GM18505 (cell line): ENCODE measurements around the gene FOSL1.
A peak's percentile ranks its signal among the peaks of the same experiment; 100 is the strongest.

Experiments used
- ATAC-seq: cut with Tn5 transposase; IDR thresholded peaks from one replicate; pipeline ENCODE4 v1.9.1; 2021; ENCODE audit not compliant: unreplicated experiment
- POLR2A ChIP-seq: IDR thresholded peaks from 4 replicates; pipeline ENCODE4 v1.6.1; 2011; ENCODE audit warnings: borderline replicate concordance; ENCODE audit not compliant: insufficient read depth, insufficient read length; ENCODE audit errors: extremely low read depth

FOSL1 gene

GRCh38 chr11:65864706-65865471, 35.3 kb downstream of the FOSL1 start:
- TF ChIP-seq POLR2A = no peak
- no peak for ATAC-seq

DNA sequence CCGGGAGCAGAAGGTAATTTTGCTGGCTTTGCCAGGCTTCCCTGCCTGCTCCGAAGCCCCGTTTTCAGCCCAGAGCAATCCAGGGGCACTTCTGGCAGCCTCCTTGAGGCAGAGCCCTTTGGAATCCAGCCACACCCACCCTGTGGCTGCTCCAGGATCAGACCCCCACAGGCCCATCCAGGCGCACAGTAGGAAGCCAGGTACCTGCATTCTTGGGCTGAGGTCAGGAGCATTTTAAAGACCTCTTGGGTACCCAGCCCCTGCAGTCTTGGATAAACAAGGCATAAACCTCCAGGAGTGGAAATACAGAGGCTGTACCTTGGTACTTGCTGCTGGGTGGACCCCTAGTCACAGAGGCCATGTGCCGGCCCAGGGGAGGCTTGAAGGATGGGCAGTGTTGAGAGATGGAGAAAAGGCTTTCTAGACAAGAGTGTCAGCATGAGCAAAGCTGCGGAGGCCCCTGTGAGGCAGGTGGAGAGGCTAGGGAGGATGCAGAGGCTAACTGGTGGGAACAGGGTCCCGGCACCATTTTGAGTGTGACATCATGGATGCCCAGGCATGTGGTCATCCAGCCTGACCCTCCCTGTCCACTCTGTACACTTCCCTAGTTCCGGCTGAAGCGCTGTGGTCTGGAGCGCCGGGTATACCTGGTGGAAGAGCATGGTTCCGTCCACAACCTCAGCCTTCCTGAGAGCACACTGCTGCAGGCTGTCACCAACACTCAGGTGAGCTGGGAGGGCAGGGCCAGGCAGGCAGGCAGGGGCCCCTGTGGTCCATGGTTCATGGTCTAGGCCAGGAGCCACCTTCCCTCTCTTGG, 36.1 kb downstream of the FOSL1 start:
- no peak for ATAC-seq
- peak; percentile 7 for TF ChIP-seq POLR2A

- no peak for ATAC-seq
- no peak for TF ChIP-seq POLR2A
Observed at GRCh38 chr11:65862941-65863888, 37.0 kb downstream of the FOSL1 start.

- no peak for ATAC-seq
- TF ChIP-seq POLR2A = no peak
Observed at GRCh38 chr11:65862191-65862735, 37.9 kb downstream of the FOSL1 start.

DNA sequence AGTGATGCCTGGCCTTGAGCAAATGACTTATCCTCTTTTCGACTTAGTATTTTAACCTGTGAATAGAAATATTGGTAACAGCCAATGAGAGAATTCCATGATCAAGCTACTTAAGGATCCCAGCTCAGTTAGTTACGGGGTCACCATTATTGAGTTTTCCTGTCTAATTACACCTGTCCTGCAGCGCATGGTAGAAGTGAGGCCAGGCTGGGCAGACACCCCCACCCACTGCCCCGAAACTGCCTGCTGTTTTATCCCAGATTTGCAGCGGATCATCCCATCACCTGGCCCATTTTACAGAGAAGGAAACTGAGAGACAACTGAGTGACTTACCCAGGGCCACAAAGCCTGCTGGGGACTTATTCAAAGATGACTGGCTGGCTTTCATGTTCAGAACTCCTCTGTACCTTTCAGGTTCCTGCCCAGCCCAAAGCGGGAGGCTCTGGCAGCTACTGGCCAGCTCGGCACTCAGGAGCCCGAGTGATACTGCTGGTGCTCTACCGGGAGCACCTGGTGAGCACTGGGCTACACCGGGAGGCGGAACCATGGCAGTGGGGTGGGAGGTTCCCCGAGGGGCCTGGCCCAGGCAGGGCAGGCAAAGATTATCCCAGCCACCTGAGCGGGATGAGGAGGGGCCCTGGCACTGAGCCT, 38.5 kb downstream of the FOSL1 start:
- ATAC-seq = no peak
- TF ChIP-seq POLR2A = no peak

- TF ChIP-seq POLR2A = no peak
Observed at GRCh38 chr11:65861165-65861505, 39.1 kb downstream of the FOSL1 start.

GRCh38 chr11:65860278-65861164, 39.7 kb downstream of the FOSL1 start, which contains the start of gene MUS81:
TSS of gene MUS81 (plus strand) at chr11:65860433. CDS start at chr11:65860754, 321 bp downstream.
- peak; percentile 22 for ATAC-seq
- TF ChIP-seq POLR2A = peak; percentile 73

More at GRCh38 chr11:65861165-65861505, 39.1 kb downstream of the FOSL1 start:
- no peak for ATAC-seq

DNA sequence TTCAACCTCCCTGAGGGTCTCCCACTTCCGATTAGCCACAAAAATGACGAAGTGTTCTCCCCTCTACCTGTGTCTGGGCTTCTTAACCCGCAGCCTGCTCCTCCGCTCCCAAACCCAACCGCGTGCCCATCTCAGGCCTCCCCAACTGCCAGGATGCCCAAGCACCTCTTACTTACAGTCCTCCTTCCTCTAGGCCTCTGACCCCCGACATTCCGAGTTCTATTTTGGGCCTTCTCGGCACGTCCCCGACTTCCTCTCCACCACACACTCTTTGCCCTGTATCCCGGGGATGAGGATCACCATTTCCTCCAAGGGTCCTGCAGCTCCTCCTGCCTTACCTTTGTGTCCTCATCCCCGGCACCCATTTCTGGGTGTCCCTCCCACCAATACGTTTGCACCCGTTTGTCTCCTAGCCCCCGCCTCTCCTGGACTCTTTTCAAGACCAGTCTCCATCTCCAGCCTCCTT, 40.3 kb downstream of the FOSL1 start:
- no peak for TF ChIP-seq POLR2A
- no peak for ATAC-seq

GRCh38 chr11:65859095-65859811, 40.9 kb downstream of the FOSL1 start:
- TF ChIP-seq POLR2A = peak; percentile 98
- peak; percentile 45 for ATAC-seq

- no peak for ATAC-seq
- no peak for TF ChIP-seq POLR2A
Observed at GRCh38 chr11:65858681-65859087, 41.5 kb downstream of the FOSL1 start.
